ENCODE measurements around the gene PHKA2.

GRCh38 chrX:18956303-18957032 lies 27.4 kb downstream of the PHKA2 start:
- TF ChIP-seq CTCF (IDR thresholded peaks at IDR 0.05) (no peak), POLR2A (IDR thresholded peaks at IDR 0.05) (no peak)
